Cerebellar cortex (tissue), 1 donor: ENCODE measurements around the gene HYAL3.

Experiments
- DNase-seq: peaks from one replicate; pipeline ENCODE4 v3.0.0-alpha.2; 2015; ENCODE audit warnings: low spot score

Gene HYAL3

DNA sequence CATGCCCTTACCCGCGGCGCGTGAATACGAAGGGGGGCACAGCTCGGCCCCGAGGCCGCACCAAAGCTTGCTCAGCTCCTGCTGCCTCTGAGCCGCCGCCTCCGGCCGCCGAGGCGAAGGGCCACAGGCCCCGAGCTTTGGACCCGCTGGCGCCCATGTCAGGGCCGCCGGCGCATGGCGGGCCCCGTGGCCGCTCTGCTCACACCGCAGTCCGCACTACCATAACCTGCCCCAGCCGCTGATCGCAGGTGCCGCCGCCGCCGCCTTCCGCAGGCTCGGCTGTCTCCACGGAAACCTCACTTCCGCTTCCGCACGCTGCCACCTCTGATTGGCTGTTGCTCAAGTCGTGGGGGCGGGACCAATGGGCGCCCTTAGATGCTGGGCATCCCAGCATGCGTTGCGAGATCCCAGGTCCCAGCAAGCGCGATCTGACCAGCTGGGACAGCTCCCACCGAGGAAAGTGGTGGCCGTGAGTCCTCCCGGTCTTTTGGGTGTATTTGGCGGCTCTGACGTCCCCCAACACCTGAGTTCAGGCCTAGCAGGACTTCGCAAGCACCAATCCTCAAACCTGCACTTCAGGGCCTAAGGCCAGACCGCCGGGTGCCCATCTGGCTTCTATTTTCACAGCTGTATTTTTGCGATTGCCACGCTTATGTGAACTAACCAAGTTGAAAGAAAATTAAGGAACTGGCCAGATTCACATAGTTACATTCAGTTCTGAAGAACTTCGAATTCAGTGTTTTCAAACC, 28.9 kb upstream of the HYAL3 start, which contains the start of gene TUSC2:
Gene TUSC2 (minus strand): TSS at position 281 of the 749 bp plus-strand sequence. CDS start 124 bp downstream, at position 157.
- peak; percentile 99 for DNase-seq

DNA sequence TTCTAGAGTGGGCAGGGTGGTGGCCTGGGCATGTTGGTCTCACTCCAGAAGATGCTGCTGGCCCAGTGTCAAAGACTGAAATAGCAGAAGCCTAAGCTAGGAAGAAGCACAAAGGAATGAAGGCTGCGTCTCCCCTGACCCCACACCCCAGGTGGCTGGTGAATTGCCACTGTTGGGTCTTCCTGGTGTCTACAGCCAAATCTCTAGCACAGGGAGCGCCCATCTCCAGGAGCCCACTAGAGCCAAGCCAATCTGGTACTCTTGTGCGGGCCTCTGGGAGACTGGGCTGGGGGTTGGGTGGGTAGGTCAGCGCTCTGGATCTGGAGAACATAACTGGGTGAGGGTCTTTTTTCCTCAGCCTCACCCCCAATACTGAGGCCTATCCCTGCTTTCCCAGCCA, 27.9 kb upstream of the HYAL3 start:
- DNase-seq = no peak

DNA sequence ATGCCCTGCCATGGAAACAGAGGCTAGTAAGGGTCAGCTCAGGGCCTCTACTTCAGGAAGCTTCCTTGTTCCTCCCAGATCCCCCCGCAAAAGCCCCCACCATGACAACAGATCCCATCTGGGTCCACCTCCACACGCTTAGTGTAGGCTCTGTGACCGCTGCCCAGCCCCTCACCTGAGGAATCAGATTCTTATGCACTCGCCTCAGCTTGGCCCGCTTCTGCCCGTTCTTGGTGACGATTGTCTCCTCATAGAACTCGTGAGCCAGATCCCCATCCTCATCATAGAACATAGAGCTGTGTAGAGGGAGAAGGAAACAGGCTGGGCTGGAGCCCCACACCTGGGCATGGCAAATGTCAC, 27.0 kb upstream of the HYAL3 start:
- DNase-seq = no peak

GRCh38 chr3:50325497-50326181, 26.4 kb upstream of the HYAL3 start:
- no peak for DNase-seq

DNA sequence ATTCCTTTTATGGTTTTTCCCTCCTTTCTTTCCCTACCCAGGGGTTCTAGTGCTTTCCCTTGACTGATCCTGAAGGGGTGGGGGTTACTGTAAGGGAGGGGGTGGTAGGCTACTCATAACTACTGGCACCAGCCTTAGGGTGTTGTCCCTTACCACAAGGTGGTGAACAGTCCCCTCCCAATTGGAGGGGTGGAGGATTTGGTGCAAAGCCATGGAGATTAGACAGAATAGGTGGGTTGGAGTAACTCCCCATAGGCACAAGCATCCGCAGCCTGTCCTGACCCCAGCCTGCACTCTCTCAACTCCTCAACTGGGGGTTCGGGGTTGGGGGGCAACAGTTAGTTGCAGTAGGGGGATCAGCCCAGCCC, 25.9 kb upstream of the HYAL3 start:
- DNase-seq = no peak

GRCh38 chr3:50324351-50325112, 25.3 kb upstream of the HYAL3 start:
- peak; percentile 80 for DNase-seq

- DNase-seq = no peak
Observed at GRCh38 chr3:50323614-50324199, 24.5 kb upstream of the HYAL3 start.

DNA sequence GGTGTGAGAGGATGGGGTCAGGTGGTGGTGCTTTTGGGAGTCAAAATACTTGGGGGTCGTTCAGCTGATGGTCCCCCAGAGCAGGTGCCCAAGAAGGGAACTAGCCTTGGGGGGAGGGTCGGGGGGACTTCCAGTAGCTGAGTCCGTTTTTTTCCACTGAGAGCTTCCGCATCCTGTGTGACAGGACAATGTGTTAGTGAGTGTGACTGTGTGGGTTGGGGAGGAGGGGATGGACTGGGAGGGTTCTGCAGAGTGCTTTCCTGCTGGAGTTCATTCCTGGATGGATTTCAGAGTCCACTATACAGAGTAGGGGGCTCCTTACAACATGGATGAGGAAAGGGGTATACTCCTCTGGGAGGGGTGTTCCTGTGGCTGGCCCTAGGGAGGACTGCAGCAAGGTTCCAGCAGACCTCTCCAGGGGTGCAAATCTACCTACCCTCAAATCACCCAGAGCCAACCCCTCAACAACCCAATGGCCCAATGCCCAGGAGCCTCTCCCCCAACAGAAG, 23.9 kb upstream of the HYAL3 start:
- no peak for DNase-seq

- DNase-seq = no peak
Observed at GRCh38 chr3:50322386-50323091, 23.3 kb upstream of the HYAL3 start, which contains the start of gene HYAL2. Gene HYAL2 (minus strand): TSS chr3:50322745. CDS start chr3:50320489, 2,256 bp downstream.

- DNase-seq = no peak
Observed at GRCh38 chr3:50322115-50322385, 22.8 kb upstream of the HYAL3 start.

DNA sequence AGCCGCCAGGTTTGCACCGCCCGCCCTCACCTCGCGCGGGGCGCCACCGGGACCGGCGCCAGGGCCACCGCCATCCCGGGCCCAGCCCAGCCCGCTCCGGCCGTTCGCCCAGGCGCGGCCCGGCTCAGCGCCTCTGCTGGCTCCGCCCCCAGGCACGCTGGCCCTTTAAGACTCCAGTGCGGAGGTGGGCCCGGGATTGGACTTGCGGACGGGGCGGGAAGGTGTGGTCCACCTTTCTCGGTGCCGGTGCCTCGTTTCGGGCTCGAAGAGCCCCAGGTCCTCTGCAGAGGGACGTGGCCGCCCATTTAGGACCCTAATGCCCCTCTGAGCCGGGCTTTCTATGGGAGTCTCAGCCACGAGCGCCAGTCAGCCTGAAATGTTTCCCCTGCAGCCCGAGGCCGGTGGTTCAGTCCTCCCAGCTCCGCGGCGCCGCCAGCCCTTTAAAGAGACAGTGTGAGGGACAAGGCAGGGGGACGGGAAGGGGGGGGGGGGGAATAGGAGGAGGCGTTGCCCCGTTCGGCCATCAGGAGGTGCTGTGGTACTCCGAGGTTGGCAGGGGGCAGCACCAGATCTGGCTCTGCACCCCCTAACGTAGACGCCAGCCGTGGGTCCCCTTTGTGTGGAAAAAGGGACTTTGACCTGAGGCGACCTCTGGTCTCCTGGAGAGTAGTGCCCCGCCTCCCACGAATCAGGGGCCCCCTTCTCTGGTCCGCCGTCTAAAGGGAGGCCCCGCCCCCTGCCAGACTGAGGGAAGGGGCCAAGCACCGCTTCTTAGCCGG, 22.3 kb upstream of the HYAL3 start:
- peak; percentile 87 for DNase-seq

DNA sequence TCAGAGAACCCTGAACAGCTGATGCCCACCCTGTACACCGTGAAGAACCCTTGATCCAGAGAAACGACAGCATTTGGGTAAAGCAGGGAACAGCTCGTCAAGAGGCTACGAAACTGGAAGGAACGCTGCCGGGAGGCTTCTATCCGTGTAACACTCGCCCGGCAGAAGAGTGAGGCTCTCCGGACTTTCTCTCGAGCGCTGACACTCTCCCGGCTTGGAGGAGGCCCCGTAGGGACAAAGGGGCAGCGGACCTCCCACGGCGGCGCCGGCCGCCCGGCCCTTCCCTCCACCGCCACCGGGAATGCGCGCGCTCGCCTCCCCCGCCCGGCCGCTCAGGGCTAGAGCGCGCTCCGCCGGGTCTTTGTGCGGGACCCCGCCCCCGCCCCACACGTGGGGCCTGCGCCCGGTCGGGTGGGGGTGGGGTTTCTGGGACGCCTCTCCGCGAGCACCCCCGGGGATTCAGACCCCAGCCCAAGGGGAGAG, 21.7 kb upstream of the HYAL3 start:
- DNase-seq = peak; percentile 70

GRCh38 chr3:50319894-50320625, 20.9 kb upstream of the HYAL3 start:
- DNase-seq = peak; percentile 34

GRCh38 chr3:50319181-50319893, 20.1 kb upstream of the HYAL3 start:
- no peak for DNase-seq

GRCh38 chr3:50318615-50319014, 19.4 kb upstream of the HYAL3 start:
- no peak for DNase-seq

DNA sequence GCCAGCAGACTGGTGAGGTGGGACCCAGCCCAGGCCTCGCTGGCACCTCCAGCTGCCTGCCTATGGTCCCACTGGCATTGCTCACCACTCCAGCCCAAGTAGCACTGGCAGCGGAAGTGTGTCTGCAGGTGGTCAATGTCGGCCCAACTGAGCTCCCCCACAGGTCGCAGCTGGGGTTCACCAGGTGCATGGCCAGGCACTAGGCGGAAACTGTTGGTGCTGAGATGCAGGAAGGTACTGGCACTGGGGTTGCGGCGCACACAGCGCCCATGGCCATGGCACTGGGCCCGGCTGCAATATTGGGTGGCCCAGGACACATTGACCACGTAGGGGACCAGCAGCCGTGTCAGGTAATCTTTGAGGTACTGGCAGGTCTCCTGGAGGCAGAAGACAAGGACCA, 19.0 kb upstream of the HYAL3 start:
- DNase-seq = no peak

- no peak for DNase-seq
Observed at GRCh38 chr3:50317300-50317699, 18.1 kb upstream of the HYAL3 start.

DNA sequence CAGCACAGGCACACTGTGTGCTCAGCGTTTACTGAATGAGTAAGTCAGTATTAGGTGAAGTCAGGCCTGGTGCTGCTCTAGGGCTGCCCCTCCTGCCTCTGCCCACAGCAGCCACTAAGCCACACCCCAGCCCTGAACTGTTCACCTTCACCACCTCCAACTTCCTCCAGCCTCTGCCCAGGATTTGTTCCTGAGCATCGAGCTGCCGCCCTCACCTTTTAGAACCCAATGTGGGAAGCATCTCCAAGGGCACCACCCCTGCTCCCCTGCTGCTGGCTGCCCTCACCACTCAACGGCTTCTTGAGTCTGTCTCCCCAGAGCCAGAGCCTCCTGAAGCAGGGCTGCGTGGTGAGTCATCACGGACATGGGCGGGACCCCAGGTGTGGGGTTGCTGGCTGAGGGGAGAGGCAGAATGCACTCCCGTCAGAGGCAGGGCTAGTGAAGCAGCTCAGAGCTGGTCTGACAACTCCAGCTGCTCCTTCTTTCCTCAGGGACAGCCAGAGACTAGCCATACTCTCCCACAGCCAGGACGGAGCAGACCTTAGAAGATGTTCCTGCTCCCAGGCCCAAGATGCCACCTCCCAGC, 17.5 kb upstream of the HYAL3 start:
- DNase-seq = no peak

DNA sequence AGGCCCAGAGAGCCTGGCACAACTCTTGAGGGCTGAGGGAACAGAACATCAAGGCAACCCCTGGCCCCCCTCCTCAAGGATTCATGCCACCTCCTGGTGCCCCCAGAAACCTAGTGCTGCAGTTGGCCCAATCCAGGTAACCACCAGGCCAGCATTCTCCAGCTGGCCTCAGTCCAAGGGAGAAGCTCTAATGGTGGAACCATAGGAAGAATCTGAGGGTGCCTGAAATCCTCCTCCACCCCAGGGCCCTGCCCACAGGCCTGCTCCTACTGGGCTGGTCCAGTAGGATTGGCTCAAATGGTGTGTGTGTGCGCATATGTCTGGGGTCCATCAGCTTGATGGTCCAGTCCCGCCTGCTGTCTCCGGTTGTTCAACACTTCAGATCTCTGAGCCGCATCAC, 15.6 kb upstream of the HYAL3 start:
- no peak for DNase-seq
